HepG2 (cell line): ENCODE measurements around the gene ATG16L2. TPM values are rescaled to one million over a fixed set of nuclear protein-coding genes. Genes with fewer than 3 reads are reported as not detected.

Experiments used
- KDM1A ChIP-seq: IDR thresholded peaks from 2 replicates; pipeline ENCODE4 v1.6.1; 2016; ENCODE audit warnings: missing compliant biosample characterization
- MBD4 ChIP-seq: IDR thresholded peaks from 2 replicates; pipeline ENCODE4 v1.6.1; 2012; ENCODE audit warnings: low read length, inconsistent platforms, borderline replicate concordance
- NAIF1 ChIP-seq: sonication (generic); formaldehyde crosslinking; IDR thresholded peaks from 2 replicates; pipeline ENCODE4 v1.5.0; 2020; ENCODE audit warnings: mild to moderate bottlenecking, missing genetic modification reagents, borderline replicate concordance
- RBM22 ChIP-seq: fragments of 200-400 bp; formaldehyde crosslinking; optimal IDR thresholded peaks from 2 replicates; pipeline ENCODE3; 2017; ENCODE audit warnings: mild to moderate bottlenecking, low read length, moderate library complexity
- ZNF713 ChIP-seq: sonication (generic); formaldehyde crosslinking; IDR thresholded peaks from 2 replicates; pipeline ENCODE4 v1.4.0; 2020; ENCODE audit warnings: mild to moderate bottlenecking, missing genetic modification reagents
- ZNF768 ChIP-seq: sonication (generic); formaldehyde crosslinking; IDR thresholded peaks from 2 replicates; pipeline ENCODE4 v1.4.0; 2020; ENCODE audit warnings: missing genetic modification reagents
- polyA plus RNA-seq, 8 experiments: library from polyadenylated mRNA; depleted of rRNA in 3 of 8; stranded (reverse) in 7 of 8; unstranded in 1 of 8; fragments of >200 nt; fragmentation: Illumina TruSeq in 4 of 8; extraction: Trizol in 4 of 8; gene quantifications; 2 replicates each; pipeline versions ENCODE4 v1.2.1 to v1.2.3, GENCODE V29; 2011 to 2016; ENCODE audit warnings: low read depth in 4 of 8, missing spikeins in 1 of 8, mixed read lengths in 1 of 8; ENCODE audit not compliant: insufficient read depth in 1 of 8
- total RNA-seq, 5 experiments: library from RNA; depleted of rRNA; stranded (reverse); fragments of >200 nt; fragmentation: Illumina TruSeq; extraction: Trizol; gene quantifications; 2 replicates each; pipeline ENCODE4 v1.2.3, GENCODE V29; 2016; ENCODE audit warnings: low read depth in 1 of 5
- TF ChIP-seq, protein P1 (sequence below): sonication (generic); formaldehyde crosslinking; IDR thresholded peaks from 2 replicates; pipeline ENCODE4 v1.5.0; 2020; ENCODE audit warnings: mild to moderate bottlenecking, missing genetic modification reagents, borderline replicate concordance
- TF ChIP-seq, protein P2 (sequence below): sonication (generic); formaldehyde crosslinking; IDR thresholded peaks from 2 replicates; pipeline ENCODE4 v1.8.1; 2023; ENCODE audit warnings: mild to moderate bottlenecking, missing genetic modification reagents
- TF ChIP-seq, protein P3 (sequence below): sonication (generic); formaldehyde crosslinking; IDR thresholded peaks from 2 replicates; pipeline ENCODE4 v1.5.1; 2020; ENCODE audit warnings: mild to moderate bottlenecking, moderate library complexity, missing genetic modification reagents
- TF ChIP-seq, protein P4 (sequence below): sonication (generic); formaldehyde crosslinking; IDR thresholded peaks from 2 replicates; pipeline ENCODE4 v1.4.0; 2020; ENCODE audit warnings: missing genetic modification reagents
- TF ChIP-seq, protein P5 (sequence below): sonication (generic); formaldehyde crosslinking; IDR thresholded peaks from 2 replicates; pipeline ENCODE4 v1.8.1; 2023; ENCODE audit warnings: missing genetic modification reagents, mild to moderate bottlenecking, borderline replicate concordance

ATG16L2 gene
- total and polyA plus RNA-seq, 2 of the 13 experiments (the other 11 are each of a cell fraction or from before 2014, with no cell fraction given) = 6.2 to 14.8 TPM

DNA sequence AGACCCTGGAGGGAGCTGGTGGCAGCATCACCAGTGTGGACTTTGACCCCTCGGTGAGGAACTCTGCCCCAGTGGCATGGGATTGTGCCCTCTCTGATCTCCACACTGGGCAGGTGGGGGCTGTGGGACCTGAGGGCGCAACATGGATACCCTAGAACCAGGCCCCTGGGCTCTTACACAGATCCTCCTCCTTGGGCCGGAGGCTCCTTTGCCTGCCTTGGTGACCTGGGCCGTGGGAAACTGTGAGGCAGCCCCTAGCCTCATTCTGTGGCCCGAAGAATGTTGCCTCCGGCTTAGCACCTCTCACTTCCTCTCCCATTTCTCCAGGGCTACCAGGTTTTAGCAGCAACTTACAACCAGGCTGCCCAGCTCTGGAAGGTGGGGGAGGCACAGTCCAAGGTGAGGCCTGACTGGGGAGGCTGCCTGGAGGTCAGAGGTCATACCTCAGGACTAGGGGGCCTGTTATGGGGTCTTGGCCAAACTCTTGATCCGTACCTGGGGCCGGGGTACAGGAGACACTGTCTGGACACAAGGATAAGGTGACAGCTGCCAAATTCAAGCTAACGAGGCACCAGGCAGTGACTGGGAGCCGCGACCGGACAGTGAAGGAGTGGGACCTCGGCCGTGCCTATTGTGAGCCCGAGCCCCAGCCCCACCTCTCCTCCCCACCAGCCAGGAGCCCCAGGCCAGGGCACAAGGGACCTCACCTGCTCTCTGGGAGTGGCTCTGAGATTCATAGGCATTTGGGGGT, 12.2 kb downstream of the ATG16L2 start (continued):
- TF ChIP-seq, protein P1, sequence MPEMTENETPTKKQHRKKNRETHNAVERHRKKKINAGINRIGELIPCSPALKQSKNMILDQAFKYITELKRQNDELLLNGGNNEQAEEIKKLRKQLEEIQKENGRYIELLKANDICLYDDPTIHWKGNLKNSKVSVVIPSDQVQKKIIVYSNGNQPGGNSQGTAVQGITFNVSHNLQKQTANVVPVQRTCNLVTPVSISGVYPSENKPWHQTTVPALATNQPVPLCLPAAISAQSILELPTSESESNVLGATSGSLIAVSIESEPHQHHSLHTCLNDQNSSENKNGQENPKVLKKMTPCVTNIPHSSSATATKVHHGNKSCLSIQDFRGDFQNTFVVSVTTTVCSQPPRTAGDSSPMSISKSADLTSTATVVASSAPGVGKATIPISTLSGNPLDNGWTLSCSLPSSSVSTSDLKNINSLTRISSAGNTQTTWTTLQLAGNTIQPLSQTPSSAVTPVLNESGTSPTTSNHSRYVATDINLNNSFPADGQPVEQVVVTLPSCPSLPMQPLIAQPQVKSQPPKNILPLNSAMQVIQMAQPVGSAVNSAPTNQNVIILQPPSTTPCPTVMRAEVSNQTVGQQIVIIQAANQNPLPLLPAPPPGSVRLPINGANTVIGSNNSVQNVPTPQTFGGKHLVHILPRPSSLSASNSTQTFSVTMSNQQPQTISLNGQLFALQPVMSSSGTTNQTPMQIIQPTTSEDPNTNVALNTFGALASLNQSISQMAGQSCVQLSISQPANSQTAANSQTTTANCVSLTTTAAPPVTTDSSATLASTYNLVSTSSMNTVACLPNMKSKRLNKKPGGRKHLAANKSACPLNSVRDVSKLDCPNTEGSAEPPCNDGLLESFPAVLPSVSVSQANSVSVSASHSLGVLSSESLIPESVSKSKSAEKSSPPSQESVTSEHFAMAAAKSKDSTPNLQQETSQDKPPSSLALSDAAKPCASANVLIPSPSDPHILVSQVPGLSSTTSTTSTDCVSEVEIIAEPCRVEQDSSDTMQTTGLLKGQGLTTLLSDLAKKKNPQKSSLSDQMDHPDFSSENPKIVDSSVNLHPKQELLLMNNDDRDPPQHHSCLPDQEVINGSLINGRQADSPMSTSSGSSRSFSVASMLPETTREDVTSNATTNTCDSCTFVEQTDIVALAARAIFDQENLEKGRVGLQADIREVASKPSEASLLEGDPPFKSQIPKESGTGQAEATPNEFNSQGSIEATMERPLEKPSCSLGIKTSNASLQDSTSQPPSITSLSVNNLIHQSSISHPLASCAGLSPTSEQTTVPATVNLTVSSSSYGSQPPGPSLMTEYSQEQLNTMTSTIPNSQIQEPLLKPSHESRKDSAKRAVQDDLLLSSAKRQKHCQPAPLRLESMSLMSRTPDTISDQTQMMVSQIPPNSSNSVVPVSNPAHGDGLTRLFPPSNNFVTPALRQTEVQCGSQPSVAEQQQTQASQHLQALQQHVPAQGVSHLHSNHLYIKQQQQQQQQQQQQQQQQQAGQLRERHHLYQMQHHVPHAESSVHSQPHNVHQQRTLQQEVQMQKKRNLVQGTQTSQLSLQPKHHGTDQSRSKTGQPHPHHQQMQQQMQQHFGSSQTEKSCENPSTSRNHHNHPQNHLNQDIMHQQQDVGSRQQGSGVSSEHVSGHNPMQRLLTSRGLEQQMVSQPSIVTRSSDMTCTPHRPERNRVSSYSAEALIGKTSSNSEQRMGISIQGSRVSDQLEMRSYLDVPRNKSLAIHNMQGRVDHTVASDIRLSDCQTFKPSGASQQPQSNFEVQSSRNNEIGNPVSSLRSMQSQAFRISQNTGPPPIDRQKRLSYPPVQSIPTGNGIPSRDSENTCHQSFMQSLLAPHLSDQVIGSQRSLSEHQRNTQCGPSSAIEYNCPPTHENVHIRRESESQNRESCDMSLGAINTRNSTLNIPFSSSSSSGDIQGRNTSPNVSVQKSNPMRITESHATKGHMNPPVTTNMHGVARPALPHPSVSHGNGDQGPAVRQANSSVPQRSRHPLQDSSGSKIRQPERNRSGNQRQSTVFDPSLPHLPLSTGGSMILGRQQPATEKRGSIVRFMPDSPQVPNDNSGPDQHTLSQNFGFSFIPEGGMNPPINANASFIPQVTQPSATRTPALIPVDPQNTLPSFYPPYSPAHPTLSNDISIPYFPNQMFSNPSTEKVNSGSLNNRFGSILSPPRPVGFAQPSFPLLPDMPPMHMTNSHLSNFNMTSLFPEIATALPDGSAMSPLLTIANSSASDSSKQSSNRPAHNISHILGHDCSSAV (CRISPR knock-in tag) = no peak
- TF ChIP-seq NAIF1 (CRISPR knock-in tag) (no peak), RBM22 (peak; percentile 7), ZNF713 (no peak), ZNF768 (CRISPR knock-in tag) (0 out of 2 replicates have a peak, but pooled peaks have one; percentile 31), MBD4 (no peak), KDM1A (CRISPR knock-in tag) (no peak)
- TF ChIP-seq, protein P2, sequence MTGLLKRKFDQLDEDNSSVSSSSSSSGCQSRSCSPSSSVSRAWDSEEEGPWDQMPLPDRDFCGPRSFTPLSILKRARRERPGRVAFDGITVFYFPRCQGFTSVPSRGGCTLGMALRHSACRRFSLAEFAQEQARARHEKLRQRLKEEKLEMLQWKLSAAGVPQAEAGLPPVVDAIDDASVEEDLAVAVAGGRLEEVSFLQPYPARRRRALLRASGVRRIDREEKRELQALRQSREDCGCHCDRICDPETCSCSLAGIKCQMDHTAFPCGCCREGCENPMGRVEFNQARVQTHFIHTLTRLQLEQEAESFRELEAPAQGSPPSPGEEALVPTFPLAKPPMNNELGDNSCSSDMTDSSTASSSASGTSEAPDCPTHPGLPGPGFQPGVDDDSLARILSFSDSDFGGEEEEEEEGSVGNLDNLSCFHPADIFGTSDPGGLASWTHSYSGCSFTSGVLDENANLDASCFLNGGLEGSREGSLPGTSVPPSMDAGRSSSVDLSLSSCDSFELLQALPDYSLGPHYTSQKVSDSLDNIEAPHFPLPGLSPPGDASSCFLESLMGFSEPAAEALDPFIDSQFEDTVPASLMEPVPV = no peak
- TF ChIP-seq, protein P3, sequence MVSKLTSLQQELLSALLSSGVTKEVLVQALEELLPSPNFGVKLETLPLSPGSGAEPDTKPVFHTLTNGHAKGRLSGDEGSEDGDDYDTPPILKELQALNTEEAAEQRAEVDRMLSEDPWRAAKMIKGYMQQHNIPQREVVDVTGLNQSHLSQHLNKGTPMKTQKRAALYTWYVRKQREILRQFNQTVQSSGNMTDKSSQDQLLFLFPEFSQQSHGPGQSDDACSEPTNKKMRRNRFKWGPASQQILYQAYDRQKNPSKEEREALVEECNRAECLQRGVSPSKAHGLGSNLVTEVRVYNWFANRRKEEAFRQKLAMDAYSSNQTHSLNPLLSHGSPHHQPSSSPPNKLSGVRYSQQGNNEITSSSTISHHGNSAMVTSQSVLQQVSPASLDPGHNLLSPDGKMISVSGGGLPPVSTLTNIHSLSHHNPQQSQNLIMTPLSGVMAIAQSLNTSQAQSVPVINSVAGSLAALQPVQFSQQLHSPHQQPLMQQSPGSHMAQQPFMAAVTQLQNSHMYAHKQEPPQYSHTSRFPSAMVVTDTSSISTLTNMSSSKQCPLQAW (CRISPR knock-in tag) = no peak
- TF ChIP-seq, protein P4, sequence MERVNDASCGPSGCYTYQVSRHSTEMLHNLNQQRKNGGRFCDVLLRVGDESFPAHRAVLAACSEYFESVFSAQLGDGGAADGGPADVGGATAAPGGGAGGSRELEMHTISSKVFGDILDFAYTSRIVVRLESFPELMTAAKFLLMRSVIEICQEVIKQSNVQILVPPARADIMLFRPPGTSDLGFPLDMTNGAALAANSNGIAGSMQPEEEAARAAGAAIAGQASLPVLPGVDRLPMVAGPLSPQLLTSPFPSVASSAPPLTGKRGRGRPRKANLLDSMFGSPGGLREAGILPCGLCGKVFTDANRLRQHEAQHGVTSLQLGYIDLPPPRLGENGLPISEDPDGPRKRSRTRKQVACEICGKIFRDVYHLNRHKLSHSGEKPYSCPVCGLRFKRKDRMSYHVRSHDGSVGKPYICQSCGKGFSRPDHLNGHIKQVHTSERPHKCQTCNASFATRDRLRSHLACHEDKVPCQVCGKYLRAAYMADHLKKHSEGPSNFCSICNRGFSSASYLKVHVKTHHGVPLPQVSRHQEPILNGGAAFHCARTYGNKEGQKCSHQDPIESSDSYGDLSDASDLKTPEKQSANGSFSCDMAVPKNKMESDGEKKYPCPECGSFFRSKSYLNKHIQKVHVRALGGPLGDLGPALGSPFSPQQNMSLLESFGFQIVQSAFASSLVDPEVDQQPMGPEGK (CRISPR knock-in tag) = no peak
- TF ChIP-seq, protein P5, sequence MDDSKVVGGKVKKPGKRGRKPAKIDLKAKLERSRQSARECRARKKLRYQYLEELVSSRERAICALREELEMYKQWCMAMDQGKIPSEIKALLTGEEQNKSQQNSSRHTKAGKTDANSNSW (CRISPR knock-in tag) = no peak
